Activated T-cell treated with anti-CD3 and anti-CD28 coated beads for 1 hour (primary cell): ENCODE data around the gene DIPK1A.

Source experiments
- DNase-seq: peaks from one replicate; pipeline ENCODE4 v3.0.0-alpha.2; 2020; ENCODE audit warnings: low read depth

DIPK1A gene

GRCh38 chr1:92952714-92953113, 8.5 kb downstream of the DIPK1A start:
- no peak for DNase-seq

GRCh38 chr1:92951141-92951582, 10.1 kb downstream of the DIPK1A start:
- no peak for DNase-seq

- no peak for DNase-seq
Measured at GRCh38 chr1:92949937-92950817, 11.1 kb downstream of the DIPK1A start.

GRCh38 chr1:92948071-92948470, 13.2 kb downstream of the DIPK1A start:
- DNase-seq, result no peak

GRCh38 chr1:92945748-92946270, 15.5 kb downstream of the DIPK1A start:
- DNase-seq, result no peak

- DNase-seq, result no peak
Measured at GRCh38 chr1:92944901-92945747, 16.1 kb downstream of the DIPK1A start.

- DNase-seq, result no peak
Measured at GRCh38 chr1:92943502-92943847, 17.8 kb downstream of the DIPK1A start.

GRCh38 chr1:92940541-92940940, 20.7 kb downstream of the DIPK1A start:
- no peak for DNase-seq

- no peak for DNase-seq
Measured at GRCh38 chr1:92937731-92938130, 23.5 kb downstream of the DIPK1A start.

GRCh38 chr1:92936865-92937264, 24.4 kb downstream of the DIPK1A start:
- no peak for DNase-seq

- no peak for DNase-seq
Measured at GRCh38 chr1:92934395-92935378, 26.6 kb downstream of the DIPK1A start.

- no peak for DNase-seq
Measured at GRCh38 chr1:92933459-92933858, 27.8 kb downstream of the DIPK1A start.

GRCh38 chr1:92931691-92932090, 29.6 kb downstream of the DIPK1A start:
- no peak for DNase-seq

- no peak for DNase-seq
Measured at GRCh38 chr1:92929461-92929860, 31.8 kb downstream of the DIPK1A start.

- no peak for DNase-seq
Measured at GRCh38 chr1:92927870-92928269, 33.4 kb downstream of the DIPK1A start.

- DNase-seq, result no peak
Measured at GRCh38 chr1:92926873-92927272, 34.4 kb downstream of the DIPK1A start.

GRCh38 chr1:92924501-92924900, 36.8 kb downstream of the DIPK1A start:
- DNase-seq, result no peak

GRCh38 chr1:92923664-92924063, 37.6 kb downstream of the DIPK1A start:
- no peak for DNase-seq

GRCh38 chr1:92922356-92923035, 38.8 kb downstream of the DIPK1A start:
- DNase-seq, result no peak

- DNase-seq, result no peak
Measured at GRCh38 chr1:92921031-92922023, 39.9 kb downstream of the DIPK1A start.
